ENCODE data around the gene SH3RF3. TPM values are rescaled to one million over a fixed set of nuclear protein-coding genes. Genes with fewer than 3 reads are reported as not detected.

Gene SH3RF3
- total and polyA plus RNA-seq, 2 of the 13 experiments (the other 11 are each of a cell fraction or from before 2014, with no cell fraction given), result 0.04 TPM; not detected in 1

GRCh38 chr2:109517118-109517889 lies 388.3 kb downstream of the SH3RF3 start (continued):
- TF ChIP-seq BRF2 (CRISPR knock-in tag; IDR thresholded peaks at IDR 0.05), result no peak
- peak; percentile 74 for TF ChIP-seq MED1 (CRISPR knock-in tag; IDR thresholded peaks at IDR 0.05)
- TF ChIP-seq, protein P1, sequence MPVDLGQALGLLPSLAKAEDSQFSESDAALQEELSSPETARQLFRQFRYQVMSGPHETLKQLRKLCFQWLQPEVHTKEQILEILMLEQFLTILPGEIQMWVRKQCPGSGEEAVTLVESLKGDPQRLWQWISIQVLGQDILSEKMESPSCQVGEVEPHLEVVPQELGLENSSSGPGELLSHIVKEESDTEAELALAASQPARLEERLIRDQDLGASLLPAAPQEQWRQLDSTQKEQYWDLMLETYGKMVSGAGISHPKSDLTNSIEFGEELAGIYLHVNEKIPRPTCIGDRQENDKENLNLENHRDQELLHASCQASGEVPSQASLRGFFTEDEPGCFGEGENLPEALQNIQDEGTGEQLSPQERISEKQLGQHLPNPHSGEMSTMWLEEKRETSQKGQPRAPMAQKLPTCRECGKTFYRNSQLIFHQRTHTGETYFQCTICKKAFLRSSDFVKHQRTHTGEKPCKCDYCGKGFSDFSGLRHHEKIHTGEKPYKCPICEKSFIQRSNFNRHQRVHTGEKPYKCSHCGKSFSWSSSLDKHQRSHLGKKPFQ (CRISPR knock-in tag; IDR thresholded peaks at IDR 0.05; ENCODE audit: insufficient replicate concordance), result no peak
- TF ChIP-seq MTERF4 (CRISPR knock-in tag; IDR thresholded peaks at IDR 0.05), result no peak; the same call in 1 of the 2 replicates
- TF ChIP-seq ZNF776 (CRISPR knock-in tag; IDR thresholded peaks at IDR 0.05), result 0 out of 2 replicates have a peak, but pooled peaks have one; percentile 4
- TF ChIP-seq HOXA3 (CRISPR knock-in tag; IDR thresholded peaks at IDR 0.05), result peak; percentile 77
- TF ChIP-seq, protein P2, sequence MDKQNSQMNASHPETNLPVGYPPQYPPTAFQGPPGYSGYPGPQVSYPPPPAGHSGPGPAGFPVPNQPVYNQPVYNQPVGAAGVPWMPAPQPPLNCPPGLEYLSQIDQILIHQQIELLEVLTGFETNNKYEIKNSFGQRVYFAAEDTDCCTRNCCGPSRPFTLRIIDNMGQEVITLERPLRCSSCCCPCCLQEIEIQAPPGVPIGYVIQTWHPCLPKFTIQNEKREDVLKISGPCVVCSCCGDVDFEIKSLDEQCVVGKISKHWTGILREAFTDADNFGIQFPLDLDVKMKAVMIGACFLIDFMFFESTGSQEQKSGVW (CRISPR knock-in tag; IDR thresholded peaks at IDR 0.05; ENCODE audit: borderline replicate concordance), result no peak
- 0 out of 2 replicates have a peak, but pooled peaks have one; percentile 28 for TF ChIP-seq ZNF773 (CRISPR knock-in tag; IDR thresholded peaks at IDR 0.05; ENCODE audit: borderline replicate concordance)
- 0 out of 2 replicates have a peak, but pooled peaks have one; percentile 47 for TF ChIP-seq ZFP36L1 (CRISPR knock-in tag; IDR thresholded peaks at IDR 0.05)
- TF ChIP-seq NCOA5 (CRISPR knock-in tag; IDR thresholded peaks at IDR 0.05), result no peak
- TF ChIP-seq GMEB1 (CRISPR knock-in tag; IDR thresholded peaks at IDR 0.05; ENCODE audit: borderline replicate concordance), result no peak
- TF ChIP-seq ZNF124 (CRISPR knock-in tag; IDR thresholded peaks at IDR 0.05), result no peak; the same call in 1 of the 2 replicates
- TF ChIP-seq, protein P3, sequence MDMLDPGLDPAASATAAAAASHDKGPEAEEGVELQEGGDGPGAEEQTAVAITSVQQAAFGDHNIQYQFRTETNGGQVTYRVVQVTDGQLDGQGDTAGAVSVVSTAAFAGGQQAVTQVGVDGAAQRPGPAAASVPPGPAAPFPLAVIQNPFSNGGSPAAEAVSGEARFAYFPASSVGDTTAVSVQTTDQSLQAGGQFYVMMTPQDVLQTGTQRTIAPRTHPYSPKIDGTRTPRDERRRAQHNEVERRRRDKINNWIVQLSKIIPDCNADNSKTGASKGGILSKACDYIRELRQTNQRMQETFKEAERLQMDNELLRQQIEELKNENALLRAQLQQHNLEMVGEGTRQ (IDR thresholded peaks at IDR 0.05; ENCODE audit: low read depth, low read length), result no peak
- TF ChIP-seq, protein P3 (CRISPR knock-in tag; IDR thresholded peaks at IDR 0.05; ENCODE audit: borderline replicate concordance), result no peak; the same call in 1 of the 2 replicates
- no peak for TF ChIP-seq ZNF33B (CRISPR knock-in tag; IDR thresholded peaks at IDR 0.05)
- TF ChIP-seq, protein P4, sequence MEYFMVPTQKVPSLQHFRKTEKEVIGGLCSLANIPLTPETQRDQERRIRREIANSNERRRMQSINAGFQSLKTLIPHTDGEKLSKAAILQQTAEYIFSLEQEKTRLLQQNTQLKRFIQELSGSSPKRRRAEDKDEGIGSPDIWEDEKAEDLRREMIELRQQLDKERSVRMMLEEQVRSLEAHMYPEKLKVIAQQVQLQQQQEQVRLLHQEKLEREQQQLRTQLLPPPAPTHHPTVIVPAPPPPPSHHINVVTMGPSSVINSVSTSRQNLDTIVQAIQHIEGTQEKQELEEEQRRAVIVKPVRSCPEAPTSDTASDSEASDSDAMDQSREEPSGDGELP (IDR thresholded peaks at IDR 0.05; ENCODE audit: borderline replicate concordance, low read depth), result no peak
- no peak for TF ChIP-seq ZBTB38 (CRISPR knock-in tag; IDR thresholded peaks at IDR 0.05)
